UCSD-AML1 (cell line): Measurements from ENCODE around the gene PPP4C.

Source experiments
- DNase-seq: peaks from one replicate; lab custom pipeline; 2025; ENCODE audit not compliant: unreplicated experiment; lab: John Stamatoyannopoulos, UW

Gene PPP4C

GRCh38 chr16:30054959-30055553 is 20.7 kb upstream of the PPP4C start:
- DNase-seq, result peak; percentile 65

DNA sequence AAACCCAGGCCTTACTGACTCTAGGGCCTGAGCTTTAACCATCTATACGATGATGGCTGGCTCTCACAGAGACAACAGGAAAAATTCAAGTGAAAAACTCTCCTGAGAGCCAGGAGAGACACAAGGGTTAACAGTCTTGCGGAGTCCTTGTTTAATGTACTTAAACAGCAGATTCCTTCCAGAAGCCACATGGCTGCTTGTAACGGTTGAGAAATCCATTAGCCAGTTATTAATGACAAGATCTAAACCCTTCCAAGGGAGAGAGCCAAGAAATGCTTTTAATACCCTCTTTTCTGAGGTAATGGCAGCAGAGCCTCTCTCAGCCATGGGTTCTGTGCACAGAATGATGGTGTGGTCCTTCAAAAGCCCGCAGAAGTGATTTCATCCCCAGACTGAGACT is 15.4 kb upstream of the PPP4C start:
- no peak for DNase-seq

DNA sequence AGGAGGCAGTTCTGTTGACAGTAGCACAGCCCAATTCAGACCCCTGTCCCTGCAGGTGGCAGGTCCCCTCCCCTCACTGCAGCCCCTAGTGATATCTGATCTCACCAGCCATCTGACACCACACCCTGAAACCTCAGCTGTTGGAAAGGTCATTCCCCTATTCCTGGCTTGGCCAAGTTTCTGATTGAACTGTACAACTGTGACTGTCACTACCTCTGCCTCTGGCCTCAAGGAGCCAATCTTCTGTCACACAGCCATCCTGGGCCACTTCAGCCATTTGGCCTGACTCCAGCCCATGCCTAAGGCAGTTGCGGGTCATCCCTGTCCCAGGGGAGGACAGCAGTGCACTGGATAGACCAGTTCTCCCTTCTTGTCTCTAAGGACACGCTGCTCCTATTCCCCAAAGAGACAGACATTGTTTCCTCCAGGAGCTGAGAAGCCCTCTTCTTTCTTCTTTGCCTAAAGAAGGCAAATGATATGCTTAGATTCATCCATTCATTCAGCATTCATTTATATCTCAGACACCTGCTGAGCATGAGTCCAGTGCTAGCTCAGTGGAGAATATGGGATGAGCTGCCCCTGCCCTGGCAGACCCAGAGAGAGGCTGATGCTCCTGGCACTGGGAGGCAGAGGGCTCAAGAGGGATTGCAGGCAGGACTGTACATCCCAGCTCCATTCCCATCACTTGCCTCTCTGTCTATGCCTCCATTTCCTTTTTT is 14.8 kb upstream of the PPP4C start:
- no peak for DNase-seq

DNA sequence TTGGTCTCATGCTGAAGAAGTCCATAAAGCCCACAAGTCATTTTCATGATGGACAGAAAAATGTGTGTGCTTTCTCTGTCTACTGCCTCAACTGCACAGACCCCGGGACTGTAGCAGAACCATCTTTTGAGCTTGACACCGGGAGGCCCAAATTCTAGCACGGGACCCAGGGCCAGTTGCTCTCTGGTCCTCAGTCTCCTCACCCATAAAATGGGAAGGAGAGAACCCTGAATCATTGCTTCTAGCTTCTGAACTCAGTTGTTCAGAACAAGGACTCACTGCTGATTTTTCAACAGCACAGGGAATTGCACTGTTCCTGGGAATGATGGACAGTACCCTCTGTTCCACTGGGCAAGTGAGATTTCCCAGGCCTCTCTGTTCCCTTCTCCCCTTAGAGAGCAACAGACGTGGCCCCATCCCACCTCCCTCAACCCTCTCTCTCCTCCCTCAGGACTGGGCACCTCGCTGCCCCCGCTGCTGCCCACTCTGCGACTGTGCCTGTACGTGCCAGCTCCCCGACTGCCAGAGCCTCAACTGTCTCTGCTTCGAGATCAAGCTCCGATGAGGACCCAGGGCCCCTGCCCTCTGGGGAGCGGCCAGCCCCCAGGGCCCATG is 12.4 kb upstream of the PPP4C start:
- DNase-seq, result no peak

GRCh38 chr16:30063893-30064728 is 11.7 kb upstream of the PPP4C start:
- DNase-seq, result peak; percentile 78

- DNase-seq, result no peak
Observed at GRCh38 chr16:30064729-30065101, 11.1 kb upstream of the PPP4C start.

- DNase-seq, result peak; percentile 99
Observed at GRCh38 chr16:30065102-30065942, 10.5 kb upstream of the PPP4C start, which contains the start of gene ALDOA. Gene ALDOA (plus strand): TSS chr16:30065760. CDS start chr16:30066898, 1,138 bp downstream.

- DNase-seq, result peak; percentile 61
Observed at GRCh38 chr16:30065943-30066760, 9.6 kb upstream of the PPP4C start.

DNA sequence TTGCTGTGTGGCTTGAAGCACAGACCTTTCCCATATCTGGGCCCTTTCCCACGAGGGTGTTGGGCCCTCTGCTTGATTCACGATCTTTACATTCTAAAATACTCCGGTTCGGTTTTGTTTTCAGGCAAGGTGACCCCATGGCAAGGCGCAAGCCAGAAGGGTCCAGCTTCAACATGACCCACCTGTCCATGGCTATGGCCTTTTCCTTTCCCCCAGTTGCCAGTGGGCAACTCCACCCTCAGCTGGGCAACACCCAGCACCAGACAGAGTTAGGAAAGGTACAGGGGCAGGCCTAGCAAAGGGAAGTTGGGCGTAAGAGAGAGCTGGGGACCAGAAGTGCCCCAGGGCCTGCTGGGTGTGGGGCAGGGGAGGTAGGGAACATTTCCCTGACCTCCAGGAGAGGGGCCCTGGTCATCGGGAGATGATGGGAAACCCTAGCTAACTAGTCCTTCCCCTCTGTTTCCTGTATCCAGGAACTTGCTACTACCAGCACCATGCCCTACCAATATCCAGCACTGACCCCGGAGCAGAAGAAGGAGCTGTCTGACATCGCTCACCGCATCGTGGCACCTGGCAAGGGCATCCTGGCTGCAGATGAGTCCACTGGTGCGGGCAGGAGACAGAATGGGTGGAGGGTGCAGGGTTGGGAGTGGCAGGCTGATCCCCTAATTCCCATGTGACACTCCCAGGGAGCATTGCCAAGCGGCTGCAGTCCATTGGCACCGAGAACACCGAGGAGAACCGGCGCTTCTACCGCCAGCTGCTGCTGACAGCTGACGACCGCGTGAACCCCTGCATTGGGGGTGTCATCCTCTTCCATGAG is 8.8 kb upstream of the PPP4C start:
- no peak for DNase-seq

DNA sequence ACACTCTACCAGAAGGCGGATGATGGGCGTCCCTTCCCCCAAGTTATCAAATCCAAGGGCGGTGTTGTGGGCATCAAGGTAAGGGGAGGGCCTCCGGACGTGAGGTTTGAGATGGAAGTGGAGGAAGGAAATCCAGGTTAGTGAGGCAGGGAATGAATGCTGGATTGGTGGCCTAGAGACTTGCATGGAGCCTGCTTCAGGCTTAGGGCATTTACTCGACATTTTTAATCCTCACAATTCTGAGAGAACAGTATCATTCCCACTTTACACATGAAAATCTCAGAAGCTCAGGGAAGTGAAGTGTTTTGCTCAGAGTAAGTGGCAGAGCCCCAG is 8.2 kb upstream of the PPP4C start:
- DNase-seq, result no peak

DNA sequence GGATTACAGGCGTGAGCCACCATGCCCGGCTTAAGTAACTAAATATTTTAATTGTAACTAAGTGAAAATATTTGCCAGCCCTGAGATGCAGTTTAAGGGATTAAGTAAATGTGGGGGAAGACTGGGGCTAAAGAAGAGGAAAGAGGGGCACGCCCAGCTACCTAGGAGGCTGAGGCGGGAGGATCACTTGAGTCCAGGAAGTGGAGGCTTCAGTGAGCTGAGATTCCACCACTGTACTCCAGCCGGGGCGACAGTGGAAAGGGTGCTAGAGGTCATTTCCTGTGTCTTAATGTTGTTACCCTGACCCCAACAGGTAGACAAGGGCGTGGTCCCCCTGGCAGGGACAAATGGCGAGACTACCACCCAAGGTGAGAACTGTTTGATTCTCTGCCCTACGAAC is 7.5 kb upstream of the PPP4C start:
- DNase-seq, result no peak

- peak; percentile 41 for DNase-seq
Observed at GRCh38 chr16:30068750-30069610, 6.8 kb upstream of the PPP4C start.

DNA sequence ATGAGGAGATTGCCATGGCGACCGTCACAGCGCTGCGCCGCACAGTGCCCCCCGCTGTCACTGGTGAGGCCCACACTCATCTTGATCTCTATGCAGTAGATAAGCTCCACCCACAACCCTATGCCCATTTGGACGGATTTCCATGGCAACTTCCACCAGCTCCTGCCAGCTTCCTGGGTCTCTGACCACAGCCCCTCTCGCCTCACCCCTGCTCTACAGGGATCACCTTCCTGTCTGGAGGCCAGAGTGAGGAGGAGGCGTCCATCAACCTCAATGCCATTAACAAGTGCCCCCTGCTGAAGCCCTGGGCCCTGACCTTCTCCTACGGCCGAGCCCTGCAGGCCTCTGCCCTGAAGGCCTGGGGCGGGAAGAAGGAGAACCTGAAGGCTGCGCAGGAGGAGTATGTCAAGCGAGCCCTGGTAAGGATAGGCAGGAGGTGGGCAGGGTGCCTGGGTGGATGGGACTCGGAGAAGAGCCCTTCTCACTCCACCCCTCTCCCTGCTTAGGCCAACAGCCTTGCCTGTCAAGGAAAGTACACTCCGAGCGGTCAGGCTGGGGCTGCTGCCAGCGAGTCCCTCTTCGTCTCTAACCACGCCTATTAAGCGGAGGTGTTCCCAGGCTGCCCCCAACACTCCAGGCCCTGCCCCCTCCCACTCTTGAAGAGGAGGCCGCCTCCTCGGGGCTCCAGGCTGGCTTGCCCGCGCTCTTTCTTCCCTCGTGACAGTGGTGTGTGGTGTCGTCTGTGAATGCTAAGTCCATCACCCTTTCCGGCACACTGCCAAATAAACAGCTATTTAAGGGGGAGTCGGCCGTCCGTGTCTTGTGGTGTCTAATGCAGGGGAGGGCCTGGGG is 6.0 kb upstream of the PPP4C start:
- DNase-seq, result no peak

- DNase-seq, result no peak
Observed at GRCh38 chr16:30070490-30070889, 5.3 kb upstream of the PPP4C start.

DNA sequence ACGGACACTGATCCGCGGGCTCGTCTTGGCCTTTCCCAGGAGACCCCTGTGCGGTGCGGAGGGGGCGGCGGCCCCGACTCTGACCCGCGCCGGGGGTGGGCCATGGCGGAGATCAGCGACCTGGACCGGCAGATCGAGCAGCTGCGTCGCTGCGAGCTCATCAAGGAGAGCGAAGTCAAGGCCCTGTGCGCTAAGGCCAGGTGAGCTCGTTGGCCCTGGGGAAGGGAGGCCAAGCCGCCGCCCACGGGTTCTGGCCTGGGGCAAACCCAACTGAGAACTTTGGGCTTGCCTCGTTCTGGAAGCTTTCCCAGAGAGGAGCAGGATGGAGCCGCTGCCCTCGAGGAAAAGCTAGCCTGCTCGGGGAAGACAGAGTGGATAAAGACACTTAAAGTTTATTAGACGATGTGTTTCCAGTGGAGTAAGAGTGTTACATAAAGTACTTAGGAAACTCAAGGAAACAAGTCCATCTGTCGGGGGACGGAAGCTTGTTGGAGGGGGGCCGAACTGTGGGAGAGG is 540 bp downstream of the PPP4C start:
- DNase-seq, result no peak

- DNase-seq, result no peak
Observed at GRCh38 chr16:30077656-30078055, 1.9 kb downstream of the PPP4C start.

DNA sequence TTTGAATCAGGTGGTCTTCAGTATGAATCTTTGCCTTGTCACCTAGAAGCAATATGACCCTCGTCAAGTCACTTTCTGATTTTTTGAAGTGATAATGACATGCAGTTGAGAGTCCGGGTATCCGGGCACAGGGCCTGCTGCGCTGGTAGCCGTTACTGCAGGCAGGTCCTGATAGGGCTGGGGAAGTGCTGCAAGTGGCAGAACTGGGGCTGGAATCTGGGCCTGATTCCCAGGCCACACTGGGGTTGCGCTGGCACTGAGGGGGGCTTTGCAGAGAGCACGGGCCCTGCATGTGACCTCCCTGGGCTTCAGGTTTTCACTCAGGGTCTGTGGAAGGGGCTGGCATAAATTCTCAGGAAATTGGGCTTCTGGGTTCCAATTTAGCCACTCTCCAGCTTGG is 3.0 kb downstream of the PPP4C start:
- no peak for DNase-seq
